GM12878 (cell line): Measurements from ENCODE around the gene USP12. TPM values are rescaled to one million over a fixed set of nuclear protein-coding genes. Genes with fewer than 3 reads are reported as not detected.

Experiments
- ATAC-seq: fragments of 200-7000 bp; cut with Tn5 transposase; 3 replicates; pipeline ENCODE4 v1.9.1; 2020; ENCODE audit warnings: mild to moderate bottlenecking, moderate library complexity
- BruUV-seq: library from RNA; stranded (reverse); fragments of 400-500 nt; replicated peaks from 2 replicates; lab custom pipeline; 2021; lab: Mats Ljungman, UMichigan
- CTCF ChIA-PET: fragments of 300-600 bp; sonication (Branson Sonifier 250); formaldehyde crosslinking; extraction: SDS; loops from one replicate; lab custom pipeline; 2021; ENCODE audit warnings: inconsistent platforms; lab: Yijun Ruan, JAX
- POLR2A ChIA-PET: fragments of 350-600 bp; formaldehyde crosslinking; extraction: SDS; loops from one replicate; lab custom pipeline; 2021; ENCODE audit warnings: inconsistent platforms; lab: Charles Lee
- RAD21 ChIA-PET: fragments of 300-600 bp; sonication (Branson Sonifier 250); formaldehyde crosslinking; loops from one replicate; lab custom pipeline; 2023; ENCODE audit warnings: antibody characterized with exemption; ENCODE audit not compliant: unreplicated experiment; lab: Charles Lee
- SMC1A ChIA-PET: fragments of 300-600 bp; sonication (Branson Sonifier 250); formaldehyde crosslinking; loops from one replicate; lab custom pipeline; 2023; ENCODE audit not compliant: unreplicated experiment, uncharacterized antibody; lab: Charles Lee
- DNase-seq: peaks from one replicate; pipeline ENCODE4 v3.0.0-alpha.2; 2011; ENCODE audit warnings: low read depth, low spot score
- FAIRE-seq: peaks from 3 replicates; lab custom pipeline; 2011; peaks lifted over from hg19 to GRCh38; lab: Jason Lieb, UNC
- H2AFZ ChIP-seq: 2 replicates; pipeline ENCODE4 v1.6.0; 2011; ENCODE audit warnings: low read depth, low read length, control low read depth; ENCODE audit not compliant: control insufficient read depth
- H3K27ac ChIP-seq: 2 replicates; pipeline ENCODE4 v1.5.1; 2011; ENCODE audit warnings: control low read depth; ENCODE audit not compliant: control insufficient read depth, insufficient read depth
- H3K27me3 ChIP-seq, 2 experiments: replicated peaks in 1 of 2; 2 replicates each; pipeline versions ENCODE4 v1.6.0 to v1.6.1; 2011; ENCODE audit warnings: low read length in 1 of 2; ENCODE audit not compliant: control insufficient read depth in 2 of 2, insufficient read depth in 2 of 2
- H3K36me3 ChIP-seq, 2 experiments: 2 replicates each; pipeline ENCODE4 v1.5.1; 2011; ENCODE audit warnings: low read length in 1 of 2; ENCODE audit not compliant: control insufficient read depth in 2 of 2, insufficient read depth in 2 of 2
- H3K4me1 ChIP-seq: 2 replicates; pipeline ENCODE4 v1.6.1; 2011; ENCODE audit warnings: mild to moderate bottlenecking, low read length, moderate library complexity, mixed read lengths; ENCODE audit not compliant: control insufficient read depth, insufficient read depth
- H3K4me2 ChIP-seq: 2 replicates; pipeline ENCODE4 v1.6.0; 2011; ENCODE audit warnings: control low read depth; ENCODE audit not compliant: control insufficient read depth, insufficient read depth
- H3K4me3 ChIP-seq: fragments of 200-600 bp; sonication (generic); 2 replicates; pipeline ENCODE4 v1.5.1; 2016
- H3K79me2 ChIP-seq: 2 replicates; pipeline ENCODE4 v1.6.0; 2011; ENCODE audit warnings: low read length; ENCODE audit not compliant: control insufficient read depth, insufficient read depth
- H3K9ac ChIP-seq: 2 replicates; pipeline ENCODE4 v1.8.0; 2011; ENCODE audit warnings: low read length, control low read depth, mixed read lengths; ENCODE audit not compliant: control insufficient read depth, insufficient read depth
- H3K9me3 ChIP-seq: replicated peaks from 3 replicates; pipeline ENCODE4 v1.5.1; 2011; ENCODE audit warnings: mild to moderate bottlenecking, low read length; ENCODE audit not compliant: control insufficient read depth, insufficient read depth
- H4K20me1 ChIP-seq: 2 replicates; pipeline ENCODE4 v1.6.0; 2011; ENCODE audit not compliant: control insufficient read depth, insufficient read depth
- BACH1 ChIP-seq: fragments of 450-650 bp; IDR thresholded peaks from 2 replicates; pipeline ENCODE4 v1.6.1; 2017; ENCODE audit warnings: mild to moderate bottlenecking, borderline replicate concordance
- CHD2 ChIP-seq: IDR thresholded peaks from 2 replicates; pipeline ENCODE4 v1.6.1; 2011; ENCODE audit warnings: low read depth, low read length, improper control_type of control experiment, borderline replicate concordance
- KAT2A ChIP-seq: conservative IDR thresholded peaks from 2 replicates; pipeline ENCODE4 v1.6.1; 2011; ENCODE audit warnings: low read depth, low read length; ENCODE audit not compliant: control insufficient read depth
- KDM1A ChIP-seq: fragments of 200-600 bp; sonication (generic); IDR thresholded peaks from 2 replicates; pipeline ENCODE4 v1.6.1; 2016; ENCODE audit warnings: borderline replicate concordance
- PAX8 ChIP-seq: fragments of 450-650 bp; IDR thresholded peaks from 2 replicates; pipeline ENCODE4 v1.6.1; 2017; ENCODE audit warnings: mild to moderate bottlenecking, moderate library complexity
- SREBF2 ChIP-seq: IDR thresholded peaks from 2 replicates; pipeline ENCODE4 v1.6.1; 2012; ENCODE audit warnings: mild to moderate bottlenecking, low read length
- TCF3 ChIP-seq: IDR thresholded peaks from 2 replicates; pipeline ENCODE4 v1.6.1; 2012; ENCODE audit warnings: low read depth, mild to moderate bottlenecking, low read length, borderline replicate concordance; ENCODE audit not compliant: insufficient read depth
- YBX1 ChIP-seq: fragments of 450-650 bp; IDR thresholded peaks from 2 replicates; pipeline ENCODE4 v1.6.1; 2016; ENCODE audit warnings: antibody characterized with exemption
- ZNF217 ChIP-seq: fragments of 450-650 bp; IDR thresholded peaks from 2 replicates; pipeline ENCODE4 v1.6.1; 2017; ENCODE audit warnings: antibody characterized with exemption, mild to moderate bottlenecking
- ZNF24 ChIP-seq: fragments of 450-650 bp; IDR thresholded peaks from 2 replicates; pipeline ENCODE4 v1.6.1; 2017; ENCODE audit warnings: antibody characterized with exemption, mild to moderate bottlenecking
- ZSCAN29 ChIP-seq: fragments of 450-650 bp; IDR thresholded peaks from 2 replicates; pipeline ENCODE4 v1.6.1; 2017; ENCODE audit warnings: mild to moderate bottlenecking, moderate library complexity
- WGBS: methylation state at CpG from one replicate; pipeline ENCODE4 v1.1.6; 2016; ENCODE audit warnings: low lambda C conversion rate; ENCODE audit not compliant: insufficient replicate concordance, insufficient coverage; ENCODE audit errors: missing lambda C conversion rate; 5-methylcytosine and 5-hydroxymethylcytosine counted together
- in situ Hi-C: fragments of 300-500 bp; cut with MboI; formaldehyde crosslinking; loops from 9 replicates; pipeline ENCODE4 v1.14.3; 2018; ENCODE audit warnings: mixed read lengths
- intact Hi-C: fragments of 100-400 bp; cut with micrococcal nuclease; formaldehyde crosslinking; loops from one replicate; pipeline ENCODE4 v1.14.2; 2022; ENCODE audit not compliant: unreplicated experiment
- polyA plus RNA-seq, 11 experiments: library from polyadenylated mRNA; depleted of rRNA in 4 of 11; unstranded in 6 of 11; stranded (reverse) in 5 of 11; fragments of >200 nt; fragmentation: Nextera tagmentation in 4 of 11; fragmentation: Illumina TruSeq in 1 of 11; extraction: Ambion mirVana in 4 of 11; extraction: Trizol in 1 of 11; gene quantifications; 1 replicate in 1 of 11; 2 replicates in 10 of 11; pipeline versions ENCODE4 v1.2.1 to v1.2.3, GENCODE V29; 2011 to 2016; ENCODE audit warnings: inconsistent platforms in 2 of 11, missing spikeins in 2 of 11, low read depth in 1 of 11
- total RNA-seq, 4 experiments: library from RNA; depleted of rRNA in 3 of 4; stranded (reverse); fragments of >200 nt in 3 of 4; fragmentation: Illumina TruSeq in 1 of 4; extraction: Trizol in 1 of 4; gene quantifications; 2 replicates each; pipeline versions ENCODE4 v1.2.1 to v1.2.3, GENCODE V29; 2013 to 2021
- TF ChIP-seq, protein P1 (sequence below): fragments of 450-650 bp; IDR thresholded peaks from 2 replicates; pipeline ENCODE4 v1.6.1; 2017; ENCODE audit warnings: antibody characterized with exemption, mild to moderate bottlenecking, moderate library complexity
- TF ChIP-seq, protein P2 (sequence below): fragments of 450-650 bp; IDR thresholded peaks from 2 replicates; pipeline ENCODE4 v1.6.1; 2014; ENCODE audit warnings: mild to moderate bottlenecking
- TF ChIP-seq, protein P3 (sequence below): fragments of 450-650 bp; IDR thresholded peaks from 2 replicates; pipeline ENCODE4 v1.6.1; 2017; ENCODE audit warnings: mild to moderate bottlenecking, moderate library complexity

USP12 gene
- total and polyA plus RNA-seq, 10 of the 15 experiments (the other 5 are each of a cell fraction or from before 2014, with no cell fraction given): 3.5 to 32.2 (median 24.6) TPM

DNA sequence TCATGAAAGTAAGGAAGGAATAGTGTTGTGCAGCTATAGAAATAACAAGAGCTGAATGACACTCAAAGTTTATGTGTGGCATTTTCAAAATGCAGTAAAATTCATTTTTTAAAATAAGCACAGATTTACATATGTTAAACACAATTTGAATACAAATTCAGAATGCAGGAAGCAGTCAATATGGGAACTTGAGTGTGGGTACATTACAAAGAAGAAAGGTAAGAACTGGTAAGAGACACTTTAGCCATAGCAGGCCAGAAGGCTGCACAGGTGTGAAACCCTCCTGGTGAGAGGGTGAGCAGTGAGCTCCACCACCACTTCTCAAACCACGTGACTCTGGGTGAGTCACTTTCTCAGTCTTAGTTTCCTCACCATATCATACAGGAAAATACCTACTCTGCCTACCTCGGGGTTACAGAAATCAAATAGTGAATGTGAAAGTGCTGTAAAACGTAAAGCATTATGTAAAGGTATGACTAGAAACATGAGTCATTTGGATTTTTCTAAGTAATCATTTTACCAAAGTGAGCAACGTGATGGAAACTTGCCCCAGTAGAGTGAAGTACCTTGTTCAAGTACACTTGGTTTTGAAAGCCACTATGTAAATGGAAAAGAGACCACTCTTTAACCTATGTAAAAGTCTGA, 40.5 kb downstream of the USP12 start:
- H4K20me1 ChIP-seq: no peaks in the 10 kb centered on the region
- ChIA-PET RAD21 (interaction anchor here (0.6 to 4.6 kb wide), 12 partner anchors 11 to 156 kb away, joined by 3 to 56 read pairs (median 4); no protein-coding TSS in a partner anchor), SMC1A (interaction anchor here (1.0 to 9.0 kb wide), 19 partner anchors 9 to 228 kb away, joined by 3 to 168 read pairs (median 5); no protein-coding TSS in a partner anchor), CTCF (interaction anchor here (1.0 to 6.3 kb wide), 6 partner anchors 14 to 44 kb away, joined by 3 to 38 read pairs (median 6); no protein-coding TSS in a partner anchor), POLR2A (interaction anchor here (0.8 to 5.5 kb wide), 8 partner anchors 11 to 92 kb away, joined by 3 to 42 read pairs (median 4); no protein-coding TSS in a partner anchor)
- H3K9ac ChIP-seq: no peak overlapping the region
- WGBS: 3% methylated on average over 4 of the region's 4 CpGs
- peak; percentile 94 for ATAC-seq
- peak; percentile 99 for FAIRE-seq
- H3K4me2 ChIP-seq: peak overlapping the region; percentile 70
- no peak overlapping the region for H2AFZ ChIP-seq
- intact Hi-C loops: loop anchor here (1.0 to 5.0 kb wide), 2 partner anchors 39 to 121 kb away; partner anchors contain the start of gene RPL21
- peaks cover 77% of the 10 kb centered on the region for H3K79me2 ChIP-seq
- peaks cover 12% of the 10 kb centered on the region; the same call in 2 of the 3 replicates for H3K9me3 ChIP-seq
- BruUV-seq: no TSS peak
- peak overlapping the region; percentile 69; the same call in 1 of the 2 replicates for H3K27ac ChIP-seq
- H3K4me3 ChIP-seq: no peak overlapping the region
- DNase-seq: peak; percentile 99
- 0 out of 4 replicates have a peak, but pooled peaks cover 0 to 2% of the 10 kb centered on the region in 2 experiments for H3K36me3 ChIP-seq
- in situ Hi-C loops: no loop called here
- H3K4me1 ChIP-seq: peaks cover 38% of the 10 kb centered on the region
- H3K27me3 ChIP-seq: no peaks in the 10 kb centered on the region
- TF ChIP-seq ZNF24 (peak; percentile 52), TCF3 (peak; percentile 56; the same call in 1 of the 2 replicates), ZNF217 (peak; percentile 97), KAT2A (no peak), ZSCAN29 (no peak), SREBF2 (no peak), PAX8 (no peak), KDM1A (no peak), BACH1 (peak; percentile 95), YBX1 (no peak), CHD2 (no peak)
- TF ChIP-seq, protein P1, sequence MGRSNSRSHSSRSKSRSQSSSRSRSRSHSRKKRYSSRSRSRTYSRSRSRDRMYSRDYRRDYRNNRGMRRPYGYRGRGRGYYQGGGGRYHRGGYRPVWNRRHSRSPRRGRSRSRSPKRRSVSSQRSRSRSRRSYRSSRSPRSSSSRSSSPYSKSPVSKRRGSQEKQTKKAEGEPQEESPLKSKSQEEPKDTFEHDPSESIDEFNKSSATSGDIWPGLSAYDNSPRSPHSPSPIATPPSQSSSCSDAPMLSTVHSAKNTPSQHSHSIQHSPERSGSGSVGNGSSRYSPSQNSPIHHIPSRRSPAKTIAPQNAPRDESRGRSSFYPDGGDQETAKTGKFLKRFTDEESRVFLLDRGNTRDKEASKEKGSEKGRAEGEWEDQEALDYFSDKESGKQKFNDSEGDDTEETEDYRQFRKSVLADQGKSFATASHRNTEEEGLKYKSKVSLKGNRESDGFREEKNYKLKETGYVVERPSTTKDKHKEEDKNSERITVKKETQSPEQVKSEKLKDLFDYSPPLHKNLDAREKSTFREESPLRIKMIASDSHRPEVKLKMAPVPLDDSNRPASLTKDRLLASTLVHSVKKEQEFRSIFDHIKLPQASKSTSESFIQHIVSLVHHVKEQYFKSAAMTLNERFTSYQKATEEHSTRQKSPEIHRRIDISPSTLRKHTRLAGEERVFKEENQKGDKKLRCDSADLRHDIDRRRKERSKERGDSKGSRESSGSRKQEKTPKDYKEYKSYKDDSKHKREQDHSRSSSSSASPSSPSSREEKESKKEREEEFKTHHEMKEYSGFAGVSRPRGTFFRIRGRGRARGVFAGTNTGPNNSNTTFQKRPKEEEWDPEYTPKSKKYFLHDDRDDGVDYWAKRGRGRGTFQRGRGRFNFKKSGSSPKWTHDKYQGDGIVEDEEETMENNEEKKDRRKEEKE: no peak
- TF ChIP-seq, protein P2, sequence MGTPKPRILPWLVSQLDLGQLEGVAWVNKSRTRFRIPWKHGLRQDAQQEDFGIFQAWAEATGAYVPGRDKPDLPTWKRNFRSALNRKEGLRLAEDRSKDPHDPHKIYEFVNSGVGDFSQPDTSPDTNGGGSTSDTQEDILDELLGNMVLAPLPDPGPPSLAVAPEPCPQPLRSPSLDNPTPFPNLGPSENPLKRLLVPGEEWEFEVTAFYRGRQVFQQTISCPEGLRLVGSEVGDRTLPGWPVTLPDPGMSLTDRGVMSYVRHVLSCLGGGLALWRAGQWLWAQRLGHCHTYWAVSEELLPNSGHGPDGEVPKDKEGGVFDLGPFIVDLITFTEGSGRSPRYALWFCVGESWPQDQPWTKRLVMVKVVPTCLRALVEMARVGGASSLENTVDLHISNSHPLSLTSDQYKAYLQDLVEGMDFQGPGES: no peak
- TF ChIP-seq, protein P3, sequence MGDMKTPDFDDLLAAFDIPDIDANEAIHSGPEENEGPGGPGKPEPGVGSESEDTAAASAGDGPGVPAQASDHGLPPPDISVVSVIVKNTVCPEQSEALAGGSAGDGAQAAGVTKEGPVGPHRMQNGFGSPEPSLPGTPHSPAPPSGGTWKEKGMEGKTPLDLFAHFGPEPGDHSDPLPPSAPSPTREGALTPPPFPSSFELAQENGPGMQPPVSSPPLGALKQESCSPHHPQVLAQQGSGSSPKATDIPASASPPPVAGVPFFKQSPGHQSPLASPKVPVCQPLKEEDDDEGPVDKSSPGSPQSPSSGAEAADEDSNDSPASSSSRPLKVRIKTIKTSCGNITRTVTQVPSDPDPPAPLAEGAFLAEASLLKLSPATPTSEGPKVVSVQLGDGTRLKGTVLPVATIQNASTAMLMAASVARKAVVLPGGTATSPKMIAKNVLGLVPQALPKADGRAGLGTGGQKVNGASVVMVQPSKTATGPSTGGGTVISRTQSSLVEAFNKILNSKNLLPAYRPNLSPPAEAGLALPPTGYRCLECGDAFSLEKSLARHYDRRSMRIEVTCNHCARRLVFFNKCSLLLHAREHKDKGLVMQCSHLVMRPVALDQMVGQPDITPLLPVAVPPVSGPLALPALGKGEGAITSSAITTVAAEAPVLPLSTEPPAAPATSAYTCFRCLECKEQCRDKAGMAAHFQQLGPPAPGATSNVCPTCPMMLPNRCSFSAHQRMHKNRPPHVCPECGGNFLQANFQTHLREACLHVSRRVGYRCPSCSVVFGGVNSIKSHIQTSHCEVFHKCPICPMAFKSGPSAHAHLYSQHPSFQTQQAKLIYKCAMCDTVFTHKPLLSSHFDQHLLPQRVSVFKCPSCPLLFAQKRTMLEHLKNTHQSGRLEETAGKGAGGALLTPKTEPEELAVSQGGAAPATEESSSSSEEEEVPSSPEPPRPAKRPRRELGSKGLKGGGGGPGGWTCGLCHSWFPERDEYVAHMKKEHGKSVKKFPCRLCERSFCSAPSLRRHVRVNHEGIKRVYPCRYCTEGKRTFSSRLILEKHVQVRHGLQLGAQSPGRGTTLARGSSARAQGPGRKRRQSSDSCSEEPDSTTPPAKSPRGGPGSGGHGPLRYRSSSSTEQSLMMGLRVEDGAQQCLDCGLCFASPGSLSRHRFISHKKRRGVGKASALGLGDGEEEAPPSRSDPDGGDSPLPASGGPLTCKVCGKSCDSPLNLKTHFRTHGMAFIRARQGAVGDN: peak; percentile 64; the same call in 1 of the 2 replicates
